Hindlimb muscle (tissue), 1 donor: ENCODE measurements around the gene SETBP1. TPM values are rescaled to one million over a fixed set of nuclear protein-coding genes. Genes with fewer than 3 reads are reported as not detected.
A peak's percentile ranks its signal among the peaks of the same experiment; 100 is the strongest.

Experiments
- DNase-seq: peaks from one replicate; pipeline ENCODE4 v3.0.0-alpha.2; 2013
- polyA plus RNA-seq: library from polyadenylated mRNA; unstranded; fragments of 120-200 nt; gene quantifications from one replicate; pipeline ENCODE4 v1.2.1, GENCODE V29; 2013; ENCODE audit not compliant: insufficient read length

Gene SETBP1
- polyA plus RNA-seq, 1 donor, result 19.5 TPM

DNA sequence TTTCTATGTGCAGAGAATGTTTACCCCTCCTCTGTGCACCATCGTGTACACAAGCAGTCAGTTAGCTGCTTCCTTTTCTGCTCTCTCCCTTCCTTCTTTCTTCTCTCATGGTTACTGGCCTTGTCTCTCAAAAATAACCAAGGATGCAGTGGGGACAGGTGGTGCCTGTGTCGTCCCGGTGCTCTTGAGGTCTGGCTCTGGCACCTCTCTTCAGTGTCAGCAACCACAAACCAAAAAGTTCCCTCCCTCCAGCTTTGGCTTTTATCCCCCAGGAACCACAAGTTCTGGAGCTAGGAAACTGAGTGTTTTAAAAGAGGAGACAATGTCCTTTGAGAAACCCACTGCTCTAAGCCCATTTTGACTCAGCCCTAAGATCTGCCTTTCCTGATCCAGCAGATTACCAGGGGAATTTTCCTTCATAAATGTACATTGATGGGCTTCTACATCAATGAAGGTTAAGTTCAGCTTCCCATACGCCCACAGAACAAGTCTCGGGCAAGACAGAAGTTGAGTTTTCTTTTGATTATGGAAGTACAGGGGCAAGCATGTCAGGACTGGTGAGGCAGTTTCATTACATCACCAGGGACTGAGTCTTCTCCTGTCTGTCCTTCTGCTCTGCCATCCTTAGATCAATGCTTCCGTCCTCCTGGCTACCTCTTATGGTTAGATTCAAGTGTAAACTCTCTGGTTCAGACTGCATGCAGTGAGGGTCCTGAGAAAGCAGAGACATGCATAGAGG, 232.2 kb downstream of the SETBP1 start:
- DNase-seq, result no peak

DNA sequence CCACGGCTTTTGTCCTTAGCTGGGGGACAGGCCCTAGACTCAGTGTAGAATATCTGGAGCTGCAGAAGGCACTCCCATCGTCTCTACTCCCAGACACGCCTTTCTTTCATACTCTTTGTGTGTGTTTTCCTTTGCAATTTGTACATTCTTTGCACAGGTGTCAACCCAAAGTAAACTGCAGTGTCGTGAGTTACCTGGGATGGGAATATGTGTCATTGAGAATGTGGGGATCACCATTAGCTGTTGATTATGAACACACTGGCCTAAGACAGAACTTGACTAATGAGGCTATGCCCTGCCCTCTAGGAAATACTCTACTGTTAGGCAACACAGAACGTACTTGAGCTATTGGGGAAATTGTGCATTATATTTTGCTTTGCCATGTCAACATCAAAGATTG, 233.3 kb downstream of the SETBP1 start:
- no peak for DNase-seq

DNA sequence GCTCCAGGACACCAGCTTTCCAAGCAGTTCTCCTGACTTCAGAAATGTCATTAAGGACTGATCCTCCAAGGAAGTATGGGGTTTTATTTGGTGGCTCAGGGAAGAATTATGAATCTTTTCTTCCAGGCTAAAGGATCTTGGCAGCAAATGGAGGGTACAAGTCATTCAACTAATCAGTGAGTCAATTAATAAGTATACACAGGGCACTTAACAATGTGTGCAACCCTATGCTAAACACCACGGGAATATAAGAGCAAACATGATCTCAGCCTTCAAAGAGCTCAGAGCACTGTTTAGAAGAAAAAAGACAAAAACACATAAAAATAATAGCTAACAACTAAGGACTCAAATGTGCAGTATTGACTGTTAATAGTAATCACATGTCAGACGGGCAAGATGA, 234.5 kb downstream of the SETBP1 start:
- DNase-seq, result no peak

DNA sequence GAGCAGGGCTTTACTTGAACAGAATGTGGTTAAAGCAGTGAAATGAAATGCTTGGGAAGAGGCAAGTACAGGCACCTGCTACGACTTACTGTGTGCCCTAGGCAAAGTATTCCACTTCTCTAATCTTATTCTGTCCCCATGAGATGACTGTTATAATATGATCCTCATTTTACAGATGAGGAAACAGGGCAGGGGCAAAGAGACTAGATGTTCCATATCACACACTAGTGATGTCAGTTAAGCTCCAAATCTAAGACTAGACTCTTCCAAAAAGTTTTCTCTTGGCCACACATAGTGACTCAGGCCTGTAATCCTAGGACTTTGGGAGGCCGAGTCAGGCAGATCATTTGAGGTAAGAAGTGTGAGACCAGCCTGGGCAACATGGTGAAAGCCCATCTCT, 235.0 kb downstream of the SETBP1 start:
- DNase-seq, result no peak

- DNase-seq, result no peak
Measured at GRCh38 chr18:44916429-44917207, 235.9 kb downstream of the SETBP1 start.

GRCh38 chr18:44917216-44918141, 236.8 kb downstream of the SETBP1 start:
- DNase-seq, result no peak

DNA sequence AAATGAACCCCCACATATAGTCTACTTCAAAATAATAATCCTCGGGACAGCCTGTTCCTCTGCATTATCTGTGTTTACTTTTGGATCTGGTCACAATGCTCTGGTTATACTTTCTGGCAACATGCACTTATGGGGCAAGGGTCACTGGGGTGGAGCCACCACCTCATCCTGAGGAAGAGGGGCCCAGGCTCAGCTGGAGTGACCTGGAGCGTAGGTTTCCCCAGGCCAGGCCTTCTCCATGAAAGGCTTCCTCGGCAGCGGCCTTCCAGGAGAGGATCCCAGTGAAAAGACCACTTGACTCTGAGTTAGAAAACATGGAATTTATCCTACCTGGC, 237.4 kb downstream of the SETBP1 start:
- DNase-seq, result no peak

DNA sequence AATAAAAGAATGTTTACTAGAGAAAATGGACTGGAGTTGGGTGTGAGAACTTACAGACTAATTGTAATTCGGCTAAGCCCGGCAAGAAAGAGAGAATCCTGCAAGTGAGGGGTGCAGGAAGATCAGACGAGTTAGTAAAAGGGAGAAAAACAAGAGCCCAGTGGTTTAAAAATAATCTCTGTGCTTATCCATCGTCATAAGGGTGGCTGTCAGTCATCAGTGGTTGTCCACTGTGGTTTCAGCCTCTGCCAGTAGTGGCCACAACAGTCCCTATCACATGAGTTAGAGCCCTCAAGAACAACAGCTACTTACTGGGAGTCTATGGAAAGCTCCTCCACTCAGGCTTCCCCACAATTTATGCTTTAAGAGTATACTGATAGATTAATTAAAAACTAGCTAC, 239.8 kb downstream of the SETBP1 start:
- DNase-seq, result no peak

DNA sequence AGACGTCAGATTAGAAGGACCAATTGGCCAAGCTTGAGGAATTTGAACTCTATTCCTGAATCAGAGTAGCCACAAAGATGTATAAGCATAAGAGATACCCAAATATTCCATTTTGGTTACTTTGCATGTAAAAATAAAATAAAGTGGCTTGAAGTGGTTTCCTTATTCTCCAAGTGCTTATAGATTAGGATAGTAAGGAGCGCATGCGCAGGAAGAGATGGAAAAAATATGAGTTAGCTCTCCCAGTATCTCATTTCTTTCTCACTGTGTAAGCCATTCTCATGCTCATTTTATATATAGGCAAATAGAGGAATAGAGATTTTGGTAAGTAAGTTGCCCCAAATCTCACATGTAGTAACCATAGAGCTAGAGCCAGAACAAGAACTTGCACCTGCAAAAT, 241.3 kb downstream of the SETBP1 start:
- no peak for DNase-seq

DNA sequence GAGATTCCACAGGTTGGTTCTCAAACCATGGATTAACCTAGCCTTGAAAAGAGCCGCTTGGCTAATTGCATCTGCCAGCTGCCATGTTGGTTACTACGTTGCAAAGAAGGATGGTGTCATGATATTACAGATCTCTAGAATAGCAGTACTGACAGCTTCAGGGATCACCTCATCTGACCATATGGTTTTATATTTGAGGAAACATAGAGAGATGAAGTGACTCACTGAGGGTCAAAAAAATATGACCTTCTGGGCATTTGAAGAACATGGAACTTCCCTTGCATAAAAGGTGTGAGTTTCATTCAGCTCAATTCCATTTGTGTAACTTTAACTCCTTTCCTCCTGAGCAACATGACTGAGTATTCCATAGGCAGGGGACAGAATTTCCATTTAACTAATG, 242.3 kb downstream of the SETBP1 start:
- no peak for DNase-seq

GRCh38 chr18:44924785-44925499, 244.3 kb downstream of the SETBP1 start:
- DNase-seq, result peak; percentile 34

GRCh38 chr18:44927127-44927849, 246.6 kb downstream of the SETBP1 start:
- DNase-seq, result no peak

DNA sequence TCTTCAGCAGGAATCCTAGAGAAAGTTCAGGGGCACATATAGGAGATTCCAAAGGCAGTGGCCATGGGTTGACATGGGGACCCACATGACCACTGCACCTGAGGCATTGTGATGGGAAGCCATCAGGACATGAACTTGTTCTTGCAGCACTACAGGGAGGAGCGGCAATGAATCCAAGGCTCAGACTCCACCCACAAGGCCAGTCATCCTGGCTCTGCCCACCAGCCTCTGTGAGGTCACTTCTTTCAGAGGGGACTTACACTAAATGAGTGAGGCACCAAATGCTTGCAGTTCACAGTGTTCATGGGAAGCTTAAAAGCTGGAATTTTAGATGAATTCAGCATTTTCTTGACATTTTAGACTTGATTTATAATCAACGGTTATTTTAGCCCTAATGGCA, 254.2 kb downstream of the SETBP1 start:
- no peak for DNase-seq

DNA sequence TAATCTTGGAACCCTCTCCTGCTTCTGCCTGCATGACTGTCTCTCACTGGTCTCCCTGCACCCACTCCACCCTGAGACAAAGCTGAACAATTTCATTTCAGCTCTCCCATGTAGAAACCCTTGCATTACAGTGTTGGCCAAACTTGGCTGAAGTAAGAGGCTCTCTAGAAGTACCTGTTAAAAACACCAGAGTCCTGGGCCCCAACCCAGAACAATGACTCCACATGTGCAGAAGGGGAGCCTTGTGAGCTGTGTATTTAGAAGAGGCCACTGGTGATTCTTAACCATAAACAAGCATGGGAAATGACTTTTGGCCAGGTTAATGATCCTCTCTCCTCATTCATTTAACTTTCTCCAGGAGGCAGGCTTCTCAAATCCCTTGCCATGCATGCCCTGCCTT, 254.8 kb downstream of the SETBP1 start:
- DNase-seq, result no peak

DNA sequence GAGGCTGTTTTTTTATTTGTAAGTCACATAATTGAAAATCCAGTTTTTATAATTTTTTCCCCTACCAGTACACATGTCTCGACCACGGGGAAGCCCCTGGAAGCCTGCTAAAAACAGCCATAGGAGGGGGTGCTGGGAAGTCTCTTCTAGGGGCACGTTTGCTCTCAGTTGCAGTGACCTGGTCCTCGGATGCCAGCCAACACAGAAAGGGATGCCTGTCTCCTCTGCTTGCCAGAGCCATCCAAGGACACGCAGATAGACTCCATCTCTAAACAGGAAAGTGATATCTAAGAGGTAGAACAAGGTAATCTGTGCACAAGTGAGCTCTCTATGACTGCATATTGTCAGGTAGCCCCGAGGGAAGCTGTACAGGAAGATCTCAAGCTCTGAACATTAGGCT, 255.8 kb downstream of the SETBP1 start:
- no peak for DNase-seq

DNA sequence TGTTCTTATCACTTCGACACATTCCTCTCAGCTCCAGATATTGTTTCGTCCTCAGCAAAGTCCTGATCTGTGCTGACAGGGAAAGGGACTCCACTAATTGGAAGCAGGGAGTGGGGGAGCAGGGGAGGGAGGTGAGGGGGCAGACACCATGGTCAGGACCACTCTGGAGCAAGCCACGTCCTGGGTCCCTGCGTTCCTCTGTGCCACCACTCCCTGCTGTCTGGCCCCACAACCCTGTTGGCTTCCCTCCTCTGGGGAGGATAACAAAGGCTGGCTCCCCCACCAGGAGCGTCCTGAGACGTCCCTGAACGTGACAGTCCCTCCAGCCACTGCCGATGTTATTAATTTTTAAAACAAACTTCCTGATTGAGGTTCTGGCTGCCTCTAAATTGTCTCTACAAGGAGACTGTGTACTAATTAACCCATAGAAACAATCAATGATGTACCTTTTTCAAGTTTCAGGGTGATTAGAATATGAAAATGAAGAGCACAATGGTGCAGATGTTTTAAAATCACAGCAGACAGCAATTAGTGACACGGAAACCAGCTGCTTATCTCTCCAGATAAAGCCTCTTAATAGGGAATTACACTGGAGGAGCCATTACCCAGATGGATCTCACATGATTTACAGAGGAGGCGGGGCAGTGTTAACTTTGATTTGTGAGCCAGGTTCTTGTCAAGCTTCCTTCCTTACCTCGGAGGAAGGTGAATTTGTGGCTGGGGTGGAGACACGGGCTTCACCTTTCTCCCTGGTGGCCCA, 257.5 kb downstream of the SETBP1 start:
- no peak for DNase-seq

DNA sequence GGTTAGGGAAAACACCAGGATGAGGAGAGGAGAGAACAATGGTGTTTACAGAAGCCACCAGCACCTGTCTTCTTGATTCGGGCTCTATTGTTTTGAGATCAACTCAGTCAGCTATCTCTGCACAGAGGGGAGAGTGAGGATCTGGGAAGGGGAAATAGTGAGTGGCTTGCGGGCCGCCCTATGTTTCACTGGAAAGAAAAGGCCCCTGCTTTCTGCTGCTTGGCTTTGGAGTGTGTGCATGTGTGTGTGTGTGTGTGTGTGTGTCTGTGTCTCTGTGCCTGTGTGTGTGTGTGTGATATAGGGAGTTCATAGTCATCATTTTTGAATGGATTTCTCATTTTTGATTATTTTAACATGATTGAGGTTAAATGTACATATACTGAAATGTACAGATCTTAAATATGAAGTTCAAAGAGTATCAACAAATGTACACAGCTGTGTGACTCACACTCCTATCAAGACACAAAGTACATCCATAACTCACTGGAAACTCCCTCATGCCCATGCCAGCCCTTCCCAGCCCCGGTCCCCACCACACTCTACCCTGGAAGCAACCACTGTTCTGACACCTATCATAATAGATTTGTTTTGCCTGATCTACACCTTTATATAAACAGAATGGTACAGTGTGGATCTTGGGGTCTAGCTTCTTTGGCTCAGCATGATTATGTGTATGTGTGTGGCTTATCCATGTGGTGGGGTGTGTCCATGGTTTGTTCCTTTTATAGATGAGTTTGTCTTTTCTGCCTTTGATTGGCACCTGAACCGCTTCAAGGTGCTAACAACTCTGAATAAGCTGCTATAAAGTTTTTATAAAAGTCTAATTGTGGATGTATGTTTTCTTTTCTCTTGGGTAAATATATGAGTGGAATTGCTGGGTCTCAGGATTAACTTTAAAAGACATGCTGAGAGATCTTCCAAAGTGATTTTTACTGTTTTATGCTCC, 258.3 kb downstream of the SETBP1 start:
- DNase-seq, result no peak

DNA sequence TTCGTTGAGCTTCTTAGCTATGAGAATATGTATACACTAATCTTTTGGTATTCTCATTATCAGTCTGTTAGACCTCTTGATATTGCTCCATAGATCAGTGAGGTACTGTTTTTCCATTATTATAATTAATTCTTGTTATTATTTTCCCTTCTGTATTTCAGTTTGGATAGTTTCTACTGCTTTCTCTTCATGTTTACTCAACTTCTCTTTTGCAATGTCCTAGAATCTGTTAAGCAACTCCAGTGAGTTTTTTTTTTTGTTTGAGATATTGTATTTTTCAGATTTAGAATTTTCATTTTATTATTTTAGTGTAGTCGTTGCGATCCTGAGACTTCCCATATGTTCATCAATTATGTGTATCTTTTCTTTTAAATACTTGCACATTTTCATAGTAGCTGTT, 260.8 kb downstream of the SETBP1 start:
- DNase-seq, result no peak

DNA sequence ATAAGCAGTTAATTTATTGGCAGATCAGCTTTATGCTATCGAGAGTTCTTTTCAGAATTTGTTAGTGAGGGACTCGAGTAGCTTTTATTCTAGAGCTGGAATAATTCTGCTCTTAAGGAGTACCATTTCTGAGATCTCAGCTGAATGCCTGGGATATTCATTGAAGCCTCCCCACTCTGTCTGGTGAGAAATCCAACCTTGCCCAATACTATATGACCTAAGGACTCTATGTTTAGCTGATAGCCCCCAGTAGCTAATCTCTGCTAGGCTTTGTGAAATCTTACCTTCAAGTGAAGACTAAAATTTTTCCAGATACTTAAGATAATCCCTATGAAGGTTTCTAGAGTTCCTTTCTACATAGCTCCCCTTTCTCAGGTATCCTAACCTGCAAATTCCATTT, 261.4 kb downstream of the SETBP1 start:
- no peak for DNase-seq

- DNase-seq, result no peak
Measured at GRCh38 chr18:44943311-44943881, 262.7 kb downstream of the SETBP1 start.
